Measurements from ENCODE around the gene CRISPLD2.

CRISPLD2 gene

GRCh38 chr16:84780063-84780462, 39.7 kb upstream of the CRISPLD2 start:
- TF ChIP-seq CTCF (IDR thresholded peaks at IDR 0.05; ENCODE audit: low read depth, low read length): no peak
- DNase-seq (ENCODE audit: low read depth in 2 of 2): no peak
- H3K4me3 ChIP-seq (replicated peaks in 1 of 2; ENCODE audit: low read depth in 2 of 2, low read length in 2 of 2): no peak overlapping the region

DNA sequence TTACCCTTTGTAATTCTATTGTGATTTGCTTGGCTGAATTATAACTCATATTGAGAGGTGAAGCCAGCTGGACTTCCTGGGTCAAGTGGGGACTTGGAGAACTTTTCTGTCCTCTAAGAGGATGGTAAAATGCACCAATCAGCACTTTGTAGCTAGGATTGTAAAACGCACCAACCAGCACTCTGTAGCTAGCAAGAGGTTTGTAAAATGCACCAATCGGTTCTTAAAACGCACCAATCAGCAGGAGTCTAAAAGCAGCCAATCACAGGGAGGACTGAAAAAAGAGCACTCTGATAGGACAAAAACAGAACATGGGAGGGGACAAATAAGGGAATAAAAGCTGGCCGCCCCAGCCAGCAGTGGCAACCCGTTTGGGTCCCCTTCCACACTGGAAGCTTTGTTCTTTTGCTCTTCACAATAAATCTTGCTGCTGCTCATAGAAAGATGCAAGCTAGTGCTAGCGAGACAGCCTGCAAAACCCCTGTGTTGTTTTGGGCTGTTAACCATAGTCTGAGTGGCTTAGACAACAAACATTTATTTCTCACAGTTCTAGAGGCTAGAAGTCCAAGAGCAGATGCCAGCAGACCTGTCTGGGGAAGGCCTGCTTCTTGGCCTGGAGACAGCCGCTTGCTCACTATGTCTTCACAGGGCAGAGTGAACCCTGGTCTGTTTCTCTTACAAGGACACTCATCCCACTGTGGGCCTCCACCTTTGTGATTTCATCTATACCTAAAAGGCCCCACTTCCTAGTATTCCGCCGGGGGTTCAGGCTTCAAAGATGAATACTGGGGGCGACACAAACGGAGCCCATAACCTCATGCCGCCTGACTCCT, 39.0 kb upstream of the CRISPLD2 start:
- no peak for DNase-seq (ENCODE audit: low read depth in 2 of 2)
- no peak overlapping the region for H3K4me3 ChIP-seq (replicated peaks in 1 of 2; ENCODE audit: low read depth in 2 of 2, low read length in 2 of 2)
- TF ChIP-seq CTCF (IDR thresholded peaks at IDR 0.05; ENCODE audit: low read depth, low read length): no peak

- H3K4me3 ChIP-seq (replicated peaks in 1 of 2; ENCODE audit: low read depth in 2 of 2, low read length in 2 of 2): no peak overlapping the region
- no peak for TF ChIP-seq CTCF (IDR thresholded peaks at IDR 0.05; ENCODE audit: low read depth, low read length)
- peak in 1 of 2 donors; percentile 49 for DNase-seq (ENCODE audit: low read depth in 2 of 2)
Observed at GRCh38 chr16:84782846-84783245, 36.9 kb upstream of the CRISPLD2 start.

DNA sequence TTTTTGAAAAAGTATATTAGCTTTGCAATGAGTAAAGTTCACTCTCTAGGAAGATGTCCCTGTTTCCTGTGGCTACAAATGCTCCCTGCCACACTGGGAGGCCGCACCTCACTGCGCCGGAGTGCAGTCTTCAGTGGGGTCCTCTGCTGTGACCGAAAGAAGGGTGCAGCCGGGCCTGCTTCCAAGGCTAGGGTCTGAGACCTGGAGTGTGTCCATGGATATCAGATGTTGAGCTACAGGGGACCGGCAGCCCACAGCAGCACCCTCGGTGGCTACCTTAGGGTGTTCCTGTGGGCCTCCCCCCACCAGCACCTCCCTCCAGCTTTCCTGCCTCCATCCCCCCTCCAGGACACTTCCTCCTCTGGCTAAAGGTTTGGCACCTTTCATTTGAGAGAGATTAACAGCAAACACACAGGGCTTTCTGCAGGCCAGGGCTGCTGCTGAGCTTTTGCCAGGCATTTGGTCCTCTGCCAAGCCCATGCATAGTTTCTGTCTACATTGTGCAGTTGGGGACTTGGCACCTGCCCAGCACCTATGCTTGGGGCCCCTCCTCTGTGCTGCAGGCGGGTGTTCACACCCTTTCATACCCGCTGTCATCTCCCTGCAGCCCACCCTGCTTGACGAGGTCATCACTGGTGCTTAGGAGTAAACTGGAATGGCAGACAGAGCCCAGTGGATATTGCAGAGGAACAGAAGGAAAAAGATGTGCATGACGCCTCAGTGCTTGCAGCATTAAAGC, 33.8 kb upstream of the CRISPLD2 start:
- DNase-seq (ENCODE audit: low read depth in 2 of 2): peak; percentile 59 to 85

DNA sequence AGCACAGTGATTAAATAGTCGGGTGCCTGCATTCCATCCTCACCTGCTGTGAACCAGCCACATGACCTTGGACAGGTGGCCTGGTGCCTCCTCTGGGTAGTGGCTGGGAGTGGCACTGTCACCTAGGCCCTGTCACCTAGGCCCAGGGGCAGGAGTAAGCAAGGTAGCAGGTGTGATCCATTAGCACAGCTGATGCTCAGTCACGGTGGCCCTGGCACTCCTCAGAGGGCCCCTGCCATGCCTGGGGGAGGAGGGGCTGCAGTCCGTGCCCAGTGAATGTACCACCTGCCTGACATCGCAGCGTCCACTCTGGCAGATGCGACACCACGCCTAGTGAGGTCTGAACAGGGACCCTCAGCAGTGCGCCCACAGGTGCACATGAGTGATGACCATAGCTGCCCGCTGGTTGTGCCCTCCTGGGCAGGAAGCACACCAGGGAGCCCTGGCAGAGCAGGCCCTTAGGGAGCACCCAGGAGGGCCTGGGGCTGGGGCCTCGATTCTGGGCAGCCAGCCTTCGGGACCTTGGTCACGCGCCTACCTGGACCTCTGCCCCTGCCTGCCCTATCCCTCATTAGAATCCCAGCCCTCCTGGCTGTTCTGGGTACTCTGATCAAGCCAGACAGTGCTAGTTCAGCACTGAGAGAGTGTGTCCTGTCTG, 33.1 kb upstream of the CRISPLD2 start:
- H3K4me3 ChIP-seq (replicated peaks in 1 of 2; ENCODE audit: low read depth in 2 of 2, low read length in 2 of 2): no peak overlapping the region
- no peak for DNase-seq (ENCODE audit: low read depth in 2 of 2)
- TF ChIP-seq CTCF (IDR thresholded peaks at IDR 0.05; ENCODE audit: low read depth, low read length): no peak

More for the DNA sequence above, 33.8 kb upstream of the CRISPLD2 start:
- H3K4me3 ChIP-seq (replicated peaks in 1 of 2; ENCODE audit: low read depth in 2 of 2, low read length in 2 of 2): no peak overlapping the region
- no peak for TF ChIP-seq CTCF (IDR thresholded peaks at IDR 0.05; ENCODE audit: low read depth, low read length)

- no peak overlapping the region for H3K4me3 ChIP-seq (replicated peaks in 1 of 2; ENCODE audit: low read depth in 2 of 2, low read length in 2 of 2)
- no peak for DNase-seq (ENCODE audit: low read depth in 2 of 2)
- TF ChIP-seq CTCF (IDR thresholded peaks at IDR 0.05; ENCODE audit: low read depth, low read length): no peak
Observed at GRCh38 chr16:84787263-84787622, 32.5 kb upstream of the CRISPLD2 start.
